ENCODE results near the gene PDRG1.

Gene PDRG1

GRCh38 chr20:31945319-31945718 lies 6.5 kb downstream of the PDRG1 start:
- Histone ChIP-seq H3K27ac (no peak overlapping the region), H3K4me1 (peaks cover 0 to 28% (median 17%) of the 10 kb centered on the region in 4 donors), H3K9me3 (no peaks in the 10 kb centered on the region), H3K27me3 (no peaks in the 10 kb centered on the region), H3K4me3 (no peak overlapping the region), H3K36me3 (peaks cover 39 to 76% (median 68%) of the 10 kb centered on the region in 3 donors)
- DNase-seq, result no peak
- intact Hi-C loops (cut with DNase I; ENCODE audit: low total_unique reads), result no loop called here
- no peak for TF ChIP-seq CTCF (IDR thresholded peaks at IDR 0.05)

- no peak for DNase-seq
- intact Hi-C loops (cut with DNase I; ENCODE audit: low total_unique reads), result no loop called here
- H3K4me1 ChIP-seq, result peaks cover 0 to 13% (median 10%) of the 10 kb centered on the region in 4 donors
These were observed 8.8 kb downstream of the PDRG1 start for GRCh38 chr20:31943052-31943471.

GRCh38 chr20:31939661-31940060 lies 12.2 kb downstream of the PDRG1 start:
- intact Hi-C loops (cut with DNase I; ENCODE audit: low total_unique reads), result no loop called here
- no peak overlapping the region for H3K27ac ChIP-seq
- no peaks in the 10 kb centered on the region for H3K27me3 ChIP-seq
- no peak overlapping the region for H3K4me3 ChIP-seq
- DNase-seq, result no peak
- peaks cover 0 to 21% (median 20%) of the 10 kb centered on the region in 3 donors for H3K36me3 ChIP-seq
- H3K4me1 ChIP-seq, result peaks cover 0 to 13% (median 10%) of the 10 kb centered on the region in 4 donors
- no peaks in the 10 kb centered on the region for H3K9me3 ChIP-seq
- TF ChIP-seq CTCF (IDR thresholded peaks at IDR 0.05), result no peak

More at GRCh38 chr20:31943052-31943471, 8.8 kb downstream of the PDRG1 start:
- Histone ChIP-seq H3K36me3 (peaks cover 31 to 55% (median 54%) of the 10 kb centered on the region in 3 donors), H3K27me3 (no peaks in the 10 kb centered on the region), H3K9me3 (no peaks in the 10 kb centered on the region), H3K27ac (no peak overlapping the region), H3K4me3 (no peak overlapping the region)
- no peak for TF ChIP-seq CTCF (IDR thresholded peaks at IDR 0.05)

- H3K27ac ChIP-seq, result no peak overlapping the region
- no peak for DNase-seq
- no peaks in the 10 kb centered on the region for H3K27me3 ChIP-seq
- peaks cover 0 to 12% (median 7%) of the 10 kb centered on the region in 3 donors for H3K36me3 ChIP-seq
- peaks cover 0 to 2% (median under 1%) of the 10 kb centered on the region in 4 donors for H3K4me1 ChIP-seq
- H3K9me3 ChIP-seq, result no peaks in the 10 kb centered on the region
- intact Hi-C loops (cut with DNase I; ENCODE audit: low total_unique reads), result no loop called here
- no peak overlapping the region for H3K4me3 ChIP-seq
- TF ChIP-seq CTCF (IDR thresholded peaks at IDR 0.05), result no peak
These were observed 14.0 kb downstream of the PDRG1 start for GRCh38 chr20:31937820-31938219.

- Histone ChIP-seq H3K27ac (no peak overlapping the region), H3K36me3 (no peaks in the 10 kb centered on the region), H3K4me1 (no peaks in the 10 kb centered on the region), H3K27me3 (peaks cover 0 to 3% of the 10 kb centered on the region in 2 donors), H3K4me3 (no peak overlapping the region), H3K9me3 (no peaks in the 10 kb centered on the region)
- intact Hi-C loops (cut with DNase I; ENCODE audit: low total_unique reads), result no loop called here
- no peak for TF ChIP-seq CTCF (IDR thresholded peaks at IDR 0.05)
- DNase-seq, result no peak
These were observed 15.4 kb downstream of the PDRG1 start for GRCh38 chr20:31936420-31936819.

All from tibial artery (tissue), 4 donors.